Esophagus muscularis mucosa (tissue), 4 donors: ENCODE measurements around the gene RCAN1.

Source experiments
- EP300 ChIP-seq: sonication (generic); formaldehyde crosslinking; IDR thresholded peaks from one replicate; pipeline ENCODE4 v1.6.1; 2017; ENCODE audit warnings: antibody characterized with exemption
- POLR2A ChIP-seq: fragments of 450-650 bp; IDR thresholded peaks from one replicate; pipeline ENCODE4 v1.6.1; 2017; ENCODE audit warnings: antibody characterized with exemption, moderate library complexity, mild to moderate bottlenecking, low read depth
- POLR2AphosphoS5 ChIP-seq, 2 donors: sonication (generic); formaldehyde crosslinking; IDR thresholded peaks; one replicate each; pipeline ENCODE4 v1.6.1; 2017; ENCODE audit warnings: antibody characterized with exemption in 2 of 2
- TF ChIP-seq, protein P1 (sequence below), 3 experiments: fragments of 200-600 bp in 2 of 3; fragments of 450-650 bp in 1 of 3; sonication (generic) in 2 of 3; IDR thresholded peaks; one replicate each; pipeline ENCODE4 v1.5.1; 2017 to 2019; ENCODE audit warnings: antibody characterized with exemption in 3 of 3, mild to moderate bottlenecking in 2 of 3, moderate library complexity in 1 of 3

DNA sequence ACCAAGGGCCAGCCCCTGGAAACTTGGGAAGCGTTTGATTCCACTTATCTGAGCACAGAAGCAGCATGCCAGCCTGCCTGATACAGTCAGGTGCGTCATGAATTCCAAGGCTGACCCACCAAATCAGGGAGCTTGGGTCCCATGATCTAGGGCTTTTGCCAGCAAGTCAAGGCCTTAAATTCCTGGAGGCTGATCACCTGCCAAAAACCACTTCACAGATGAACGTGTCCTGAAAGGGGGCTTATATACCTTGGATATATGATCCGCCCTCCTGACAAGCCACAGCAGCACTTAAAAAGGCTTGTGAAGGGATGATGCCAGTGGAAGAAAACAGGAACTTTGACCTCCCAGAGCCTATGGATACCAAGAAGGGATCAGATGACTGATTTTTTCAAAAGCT, 29.9 kb upstream of the RCAN1 start:
- no peak for TF ChIP-seq POLR2AphosphoS5 (IDR thresholded peaks at IDR 0.05)
- TF ChIP-seq, protein P1, sequence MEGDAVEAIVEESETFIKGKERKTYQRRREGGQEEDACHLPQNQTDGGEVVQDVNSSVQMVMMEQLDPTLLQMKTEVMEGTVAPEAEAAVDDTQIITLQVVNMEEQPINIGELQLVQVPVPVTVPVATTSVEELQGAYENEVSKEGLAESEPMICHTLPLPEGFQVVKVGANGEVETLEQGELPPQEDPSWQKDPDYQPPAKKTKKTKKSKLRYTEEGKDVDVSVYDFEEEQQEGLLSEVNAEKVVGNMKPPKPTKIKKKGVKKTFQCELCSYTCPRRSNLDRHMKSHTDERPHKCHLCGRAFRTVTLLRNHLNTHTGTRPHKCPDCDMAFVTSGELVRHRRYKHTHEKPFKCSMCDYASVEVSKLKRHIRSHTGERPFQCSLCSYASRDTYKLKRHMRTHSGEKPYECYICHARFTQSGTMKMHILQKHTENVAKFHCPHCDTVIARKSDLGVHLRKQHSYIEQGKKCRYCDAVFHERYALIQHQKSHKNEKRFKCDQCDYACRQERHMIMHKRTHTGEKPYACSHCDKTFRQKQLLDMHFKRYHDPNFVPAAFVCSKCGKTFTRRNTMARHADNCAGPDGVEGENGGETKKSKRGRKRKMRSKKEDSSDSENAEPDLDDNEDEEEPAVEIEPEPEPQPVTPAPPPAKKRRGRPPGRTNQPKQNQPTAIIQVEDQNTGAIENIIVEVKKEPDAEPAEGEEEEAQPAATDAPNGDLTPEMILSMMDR (IDR thresholded peaks at IDR 0.05) = no peak
- no peak for TF ChIP-seq POLR2A
- TF ChIP-seq EP300 = no peak
